Mammary epithelial cell (primary cell): Measurements from ENCODE around the gene KSR2.

Experiments
- EZH2 ChIP-seq: IDR thresholded peaks from 2 replicates; pipeline ENCODE4 v1.6.1; 2012; ENCODE audit warnings: low read length, inconsistent platforms, borderline replicate concordance
- TF ChIP-seq, protein P1 (sequence below), 2 donors: IDR thresholded peaks in 1 of 2; conservative IDR thresholded peaks in 1 of 2; 2 replicates each; pipeline ENCODE4 v1.5.1; 2011 to 2012; ENCODE audit warnings: inconsistent platforms in 2 of 2, low read length in 2 of 2, mild to moderate bottlenecking in 2 of 2, control low read depth in 1 of 2, low read depth in 1 of 2; ENCODE audit not compliant: insufficient read depth in 1 of 2; ENCODE audit errors: extremely low read depth in 1 of 2

DNA sequence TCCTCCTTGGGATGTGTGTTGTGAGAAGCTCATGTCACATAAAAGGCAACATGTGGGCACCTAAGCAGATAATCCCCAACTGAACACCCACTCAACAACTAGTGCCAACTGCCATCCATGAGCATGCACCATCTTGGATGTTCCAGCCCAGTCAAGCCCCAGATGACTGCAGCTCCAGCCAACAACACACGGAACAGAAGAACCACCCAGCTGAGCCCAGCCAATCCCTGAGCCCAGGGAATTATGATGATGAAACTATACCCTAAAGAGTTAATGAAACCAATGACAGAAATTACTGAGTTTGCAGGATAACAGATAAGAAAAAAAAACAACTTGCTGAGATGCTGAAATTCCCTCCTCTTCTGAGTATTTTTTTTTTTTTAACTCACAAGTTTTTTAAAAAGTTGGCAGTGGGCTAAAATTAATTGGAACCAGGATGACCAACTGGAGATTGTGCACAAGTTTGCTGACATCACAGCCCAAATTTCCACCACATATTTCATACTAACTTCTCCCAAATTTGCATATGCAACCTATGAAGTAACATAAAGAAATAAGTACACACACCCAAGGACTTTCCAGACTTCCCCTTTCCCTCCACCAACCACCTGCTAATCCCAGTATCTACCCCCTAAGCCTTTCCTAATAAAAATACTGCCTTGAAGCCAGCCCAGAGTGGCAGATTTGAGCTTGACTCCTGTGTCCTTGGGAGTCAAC is 124.5 kb downstream of the KSR2 start:
- TF ChIP-seq, protein P1, sequence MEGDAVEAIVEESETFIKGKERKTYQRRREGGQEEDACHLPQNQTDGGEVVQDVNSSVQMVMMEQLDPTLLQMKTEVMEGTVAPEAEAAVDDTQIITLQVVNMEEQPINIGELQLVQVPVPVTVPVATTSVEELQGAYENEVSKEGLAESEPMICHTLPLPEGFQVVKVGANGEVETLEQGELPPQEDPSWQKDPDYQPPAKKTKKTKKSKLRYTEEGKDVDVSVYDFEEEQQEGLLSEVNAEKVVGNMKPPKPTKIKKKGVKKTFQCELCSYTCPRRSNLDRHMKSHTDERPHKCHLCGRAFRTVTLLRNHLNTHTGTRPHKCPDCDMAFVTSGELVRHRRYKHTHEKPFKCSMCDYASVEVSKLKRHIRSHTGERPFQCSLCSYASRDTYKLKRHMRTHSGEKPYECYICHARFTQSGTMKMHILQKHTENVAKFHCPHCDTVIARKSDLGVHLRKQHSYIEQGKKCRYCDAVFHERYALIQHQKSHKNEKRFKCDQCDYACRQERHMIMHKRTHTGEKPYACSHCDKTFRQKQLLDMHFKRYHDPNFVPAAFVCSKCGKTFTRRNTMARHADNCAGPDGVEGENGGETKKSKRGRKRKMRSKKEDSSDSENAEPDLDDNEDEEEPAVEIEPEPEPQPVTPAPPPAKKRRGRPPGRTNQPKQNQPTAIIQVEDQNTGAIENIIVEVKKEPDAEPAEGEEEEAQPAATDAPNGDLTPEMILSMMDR (conservative IDR thresholded peaks at IDR 0.05 in 1 of 2, IDR thresholded peaks at IDR 0.05 in 1 of 2; ENCODE audit: extremely low read depth in 1 of 2, insufficient read depth in 1 of 2, low read depth in 1 of 2, low read length in 2 of 2) = no peak
- TF ChIP-seq EZH2 = no peak
